GM11168 (cell line): ENCODE results near the gene TNXB.
"Not testable (repeated sequence)": the region's sequence is repeated elsewhere in the genome, so short reads cannot be mapped to it uniquely, and the experiment has no call there.

Experiments
- in situ Hi-C: fragments of 300-500 bp; cut with MboI; formaldehyde crosslinking; loops from one replicate; pipeline ENCODE4 v1.12.0; 2022; ENCODE audit warnings: low sequenced_read_pairs; ENCODE audit not compliant: unreplicated experiment

TNXB gene

DNA sequence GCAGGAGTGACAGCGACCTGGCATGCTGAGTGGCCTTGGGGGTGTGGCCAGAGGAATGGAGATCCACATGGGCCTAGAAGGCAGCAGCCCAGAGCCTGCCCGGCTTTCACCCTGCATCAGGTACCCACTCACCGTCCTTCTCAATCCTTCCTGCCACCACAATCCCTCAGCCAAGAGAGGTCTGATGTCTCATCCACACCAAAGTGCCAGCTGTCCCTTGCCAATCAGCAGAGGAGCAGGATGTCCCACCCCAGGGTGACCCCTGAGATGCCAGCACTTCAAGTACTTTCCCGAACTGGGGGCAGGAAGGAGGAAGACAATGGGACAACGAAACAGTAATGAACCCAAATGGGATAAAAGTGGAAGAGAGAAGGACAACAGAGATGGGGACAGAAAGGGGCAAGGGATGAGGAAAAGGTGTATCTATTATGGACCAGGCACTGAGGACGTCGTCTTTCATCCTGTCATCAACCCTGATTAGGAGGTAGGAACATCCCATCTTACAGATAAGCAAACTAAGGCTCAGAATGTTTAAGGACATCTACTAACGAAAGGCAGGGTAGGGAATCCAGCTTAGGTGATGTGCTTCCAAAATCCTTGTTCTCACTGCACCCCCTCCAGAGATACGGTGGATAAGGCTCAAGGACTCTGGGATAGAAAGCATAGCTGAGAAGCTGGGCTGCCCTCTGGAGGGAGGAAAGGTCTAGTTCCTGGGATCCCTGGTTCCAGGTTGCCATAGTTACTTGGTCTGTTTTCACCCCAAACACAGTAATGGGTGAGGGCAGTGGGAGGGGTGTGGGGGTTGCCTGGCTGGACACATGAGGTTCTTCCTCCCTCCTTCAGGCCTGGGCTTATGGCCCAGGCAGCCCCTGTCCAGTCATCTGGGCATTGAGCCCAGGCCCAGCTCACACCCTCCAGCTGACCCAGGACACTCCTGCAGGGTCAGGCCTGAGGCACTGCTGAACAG, 4.5 kb upstream of the TNXB start:
- in situ Hi-C loops, result no loop called here

DNA sequence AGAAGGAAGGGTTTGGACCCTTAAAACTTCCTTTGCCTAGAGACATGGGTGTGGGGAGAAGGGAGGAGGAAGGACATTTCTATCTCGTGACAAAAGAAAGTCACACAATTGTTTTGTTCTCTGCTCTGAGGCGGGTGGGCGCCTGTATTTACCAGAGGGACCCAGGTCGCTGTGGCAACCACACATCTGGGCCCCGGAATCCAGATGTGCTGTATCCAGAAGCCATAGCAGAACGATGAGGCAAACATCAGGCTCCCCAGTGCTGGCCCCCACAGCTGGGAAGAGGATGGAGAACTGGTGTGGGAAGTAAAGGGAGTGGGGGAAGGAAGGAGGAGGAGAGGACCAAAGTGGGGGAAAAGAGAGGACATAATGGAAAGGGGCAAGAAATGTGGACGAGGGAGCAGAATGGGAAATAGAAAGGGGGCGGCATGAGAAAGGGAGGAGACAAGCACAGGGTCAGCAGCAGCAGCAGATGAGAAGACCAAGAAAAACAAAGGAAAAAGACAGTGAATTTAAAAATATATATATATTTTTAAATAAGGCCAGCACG, 3.4 kb upstream of the TNXB start:
- in situ Hi-C loops, result no loop called here

GRCh38 chr6:32111424-32112066, 2.4 kb upstream of the TNXB start:
- in situ Hi-C loops, result no loop called here

- in situ Hi-C loops, result no loop called here
These were observed 1.5 kb upstream of the TNXB start for GRCh38 chr6:32110632-32111031.

DNA sequence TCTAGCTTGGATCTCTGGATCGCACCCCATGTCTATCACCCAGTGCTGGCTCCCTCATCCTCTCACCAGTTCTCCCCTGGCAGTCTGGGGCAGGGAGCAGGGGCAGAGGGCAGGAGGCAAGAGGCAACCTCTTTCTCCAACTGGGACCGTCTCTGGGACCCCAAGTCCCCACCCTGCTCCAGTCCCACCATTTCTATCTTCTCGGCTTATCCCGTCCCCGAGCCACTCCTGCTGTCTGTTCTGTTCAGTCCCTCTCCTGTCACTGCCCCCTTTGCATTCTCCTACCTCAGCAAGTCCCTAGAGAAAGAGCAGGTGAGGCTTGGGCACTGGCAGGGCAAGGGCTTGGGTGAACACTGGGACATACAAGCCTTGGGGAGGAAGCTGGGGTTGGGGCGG, 625 bp upstream of the TNXB start:
- in situ Hi-C loops, result no loop called here

DNA sequence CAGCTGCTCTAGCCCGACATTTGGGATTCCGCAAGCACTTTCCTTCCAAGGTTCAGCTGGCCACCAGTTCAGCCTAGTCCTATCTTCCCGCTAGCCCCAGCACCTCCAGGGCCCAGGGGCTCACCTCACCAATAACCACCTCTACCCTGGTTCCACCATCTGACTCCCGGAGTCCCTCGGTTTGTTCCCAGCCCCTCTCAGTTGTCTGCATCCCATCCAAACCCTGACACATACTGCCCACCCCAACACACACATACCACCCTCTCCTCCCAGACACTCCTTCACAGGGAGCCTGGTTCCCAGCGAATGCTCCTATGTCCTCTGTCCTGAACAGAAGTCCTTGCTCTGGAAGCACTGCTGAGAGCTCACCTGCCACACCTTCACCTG, 418 bp downstream of the TNXB start:
- in situ Hi-C loops, result no loop called here

DNA sequence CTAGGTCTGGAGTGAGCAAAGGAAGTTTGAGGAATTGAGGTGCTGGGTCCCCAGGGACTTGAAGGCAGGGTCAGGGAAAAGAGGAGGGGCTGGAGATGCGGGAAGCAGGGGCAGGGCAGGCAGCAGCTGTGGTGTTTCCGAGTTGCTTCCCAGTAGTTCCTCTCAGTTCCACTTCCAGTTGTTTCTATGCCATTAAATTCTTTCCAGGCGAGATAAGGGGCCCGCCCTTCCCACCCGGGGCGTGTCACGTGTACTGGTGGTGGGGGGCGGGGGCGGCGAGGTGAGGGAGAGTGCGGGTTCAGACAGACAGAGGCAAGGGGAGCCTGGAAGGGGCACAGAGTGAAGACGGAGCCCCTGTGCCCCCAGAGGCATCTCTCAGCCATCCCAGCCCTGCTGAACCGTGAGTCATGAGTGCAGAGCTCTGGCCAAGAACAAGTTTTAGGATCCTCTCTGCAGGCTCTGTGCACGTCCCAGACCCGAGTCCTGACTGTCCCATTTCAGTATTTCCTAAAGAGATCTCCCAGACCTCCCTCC, 977 bp downstream of the TNXB start:
- in situ Hi-C loops, result no loop called here

- in situ Hi-C loops, result no loop called here
These were observed 1.7 kb downstream of the TNXB start for GRCh38 chr6:32107406-32107805.

- in situ Hi-C loops, result no loop called here
These were observed 3.7 kb downstream of the TNXB start for GRCh38 chr6:32105433-32105832.

DNA sequence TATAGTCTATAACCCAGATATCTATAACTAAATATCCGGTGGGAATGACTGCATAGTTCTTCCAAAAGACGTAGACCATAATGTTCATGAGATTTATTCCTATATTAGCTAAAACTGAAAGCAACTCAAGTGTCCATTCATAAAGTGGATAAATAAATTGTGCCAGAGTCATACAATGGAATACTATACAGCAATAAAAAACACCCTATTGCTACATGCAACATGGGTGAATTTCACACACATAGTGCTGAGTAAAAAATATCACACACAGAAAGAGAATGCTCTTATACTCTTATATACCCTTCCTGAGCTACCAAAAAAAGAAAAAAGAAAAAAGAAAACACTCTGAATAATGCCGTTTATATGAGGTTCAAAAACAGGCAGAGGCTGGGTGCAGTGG, 6.9 kb downstream of the TNXB start:
- in situ Hi-C loops, result no loop called here

DNA sequence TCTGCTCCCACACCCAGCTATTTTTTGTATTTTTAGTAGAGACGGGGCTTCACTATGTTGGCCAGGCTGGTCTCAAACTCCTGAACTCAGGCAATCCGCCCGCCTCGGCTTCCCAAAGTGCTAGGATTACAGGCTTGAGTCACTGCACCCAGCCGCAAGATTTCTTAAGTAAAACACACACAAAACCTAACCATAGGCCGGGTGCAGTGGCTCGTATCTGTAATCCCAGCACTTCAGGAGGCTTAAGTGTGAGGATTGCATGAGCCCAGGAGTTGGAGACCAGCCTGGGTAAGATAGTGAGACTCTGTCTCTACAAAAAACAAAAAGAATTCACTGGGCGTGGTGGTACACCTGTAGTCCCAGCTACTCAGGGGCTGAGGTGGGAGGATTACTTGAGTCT, 8.9 kb downstream of the TNXB start:
- in situ Hi-C loops, result not testable (repeated sequence)

DNA sequence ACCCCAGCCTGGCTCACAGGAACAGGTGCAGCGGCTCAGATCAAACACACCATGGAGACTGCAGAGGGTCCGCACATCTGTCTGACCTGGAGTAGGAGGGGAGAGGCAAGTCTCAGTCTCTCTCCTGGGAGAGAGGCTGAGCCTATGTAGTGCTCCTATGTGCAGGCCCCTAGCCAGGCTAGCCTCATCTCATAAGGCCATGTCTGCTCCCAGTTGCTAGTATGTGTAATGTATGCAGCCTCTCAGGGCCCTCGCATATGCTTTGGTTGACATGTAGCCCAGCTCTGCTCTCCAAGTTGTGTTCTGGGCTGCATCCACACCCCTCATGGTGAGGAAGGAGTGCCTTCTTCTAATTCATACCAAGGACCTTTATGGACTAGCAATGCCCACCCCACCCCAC, 11.8 kb downstream of the TNXB start:
- in situ Hi-C loops, result no loop called here

DNA sequence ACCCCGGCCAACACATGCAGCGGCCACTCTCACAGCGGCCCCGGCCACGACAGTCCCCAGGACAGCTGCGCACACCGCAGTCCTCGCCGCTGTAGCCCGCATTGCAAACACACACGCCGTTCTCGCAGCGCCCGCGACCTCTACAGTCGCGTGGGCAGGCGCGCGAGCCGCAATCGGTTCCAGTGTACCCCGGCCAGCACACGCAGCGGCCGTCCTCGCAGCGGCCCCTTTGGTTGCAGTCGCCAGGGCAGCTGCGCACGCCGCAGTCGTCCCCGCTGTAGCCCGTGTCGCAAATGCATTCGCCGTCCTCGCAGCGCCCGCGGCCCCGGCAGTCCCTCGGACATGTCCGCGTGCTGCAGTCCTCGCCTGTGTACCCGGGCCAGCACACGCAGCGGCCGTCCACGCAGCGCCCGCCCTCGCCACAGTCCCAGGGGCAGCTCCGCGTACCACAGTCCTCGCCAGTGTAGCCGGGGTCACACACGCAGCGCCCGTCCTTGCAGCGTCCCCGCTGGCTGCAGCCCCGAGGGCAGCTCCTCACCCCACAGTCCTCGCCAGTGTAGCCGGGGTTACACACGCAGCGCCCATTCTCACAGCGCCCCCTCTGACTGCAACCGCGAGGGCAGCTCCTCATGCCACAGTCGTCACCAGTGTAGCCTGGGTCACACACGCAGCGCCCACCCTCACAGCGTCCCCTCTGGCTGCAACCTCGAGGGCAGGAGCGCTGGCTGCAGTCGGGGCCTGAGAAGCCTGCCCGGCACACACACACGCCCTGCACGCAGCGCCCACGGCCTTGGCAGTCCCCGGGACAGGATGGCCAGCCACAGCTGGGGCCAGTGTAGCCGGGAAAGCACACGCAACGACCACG, 12.5 kb downstream of the TNXB start:
- in situ Hi-C loops, result no loop called here

GRCh38 chr6:32096087-32096393, 13.1 kb downstream of the TNXB start:
- in situ Hi-C loops, result no loop called here

DNA sequence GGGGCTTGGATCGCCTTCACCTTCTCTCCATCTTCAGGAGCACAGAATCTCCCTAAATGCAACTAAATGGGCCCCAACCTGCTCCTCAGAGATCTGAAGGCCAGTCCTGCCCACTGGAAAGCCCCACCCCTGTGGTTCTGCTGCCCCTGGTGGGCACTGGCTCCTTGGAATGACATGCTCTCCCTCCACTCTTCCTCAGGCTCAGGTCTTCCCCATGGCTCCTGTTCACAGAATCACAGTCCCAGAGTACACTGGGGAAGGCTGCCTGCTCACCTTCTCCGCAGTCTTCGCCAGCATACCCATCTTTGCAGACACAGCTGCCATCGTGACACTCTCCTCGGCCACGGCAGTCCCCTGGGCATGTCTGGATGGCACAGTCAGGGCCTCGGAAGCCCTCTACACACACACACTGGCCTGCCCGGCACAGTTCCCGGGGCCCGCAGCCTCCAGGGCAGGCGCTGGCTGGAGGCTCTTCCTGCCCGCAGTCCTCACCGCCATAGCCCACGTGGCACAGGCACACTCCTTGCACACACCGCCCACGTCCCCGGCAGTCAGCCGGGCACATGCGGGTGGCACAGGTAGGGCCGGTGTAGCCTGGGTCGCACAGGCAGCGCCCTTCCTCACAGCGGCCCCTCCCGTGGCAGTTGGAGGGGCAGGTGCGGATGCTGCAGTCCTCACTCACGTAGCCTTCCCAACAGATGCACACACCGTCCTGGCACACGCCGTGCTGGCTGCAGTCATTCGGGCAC, 13.6 kb downstream of the TNXB start:
- in situ Hi-C loops, result no loop called here

GRCh38 chr6:32092760-32093497, 16.2 kb downstream of the TNXB start:
- in situ Hi-C loops, result no loop called here

DNA sequence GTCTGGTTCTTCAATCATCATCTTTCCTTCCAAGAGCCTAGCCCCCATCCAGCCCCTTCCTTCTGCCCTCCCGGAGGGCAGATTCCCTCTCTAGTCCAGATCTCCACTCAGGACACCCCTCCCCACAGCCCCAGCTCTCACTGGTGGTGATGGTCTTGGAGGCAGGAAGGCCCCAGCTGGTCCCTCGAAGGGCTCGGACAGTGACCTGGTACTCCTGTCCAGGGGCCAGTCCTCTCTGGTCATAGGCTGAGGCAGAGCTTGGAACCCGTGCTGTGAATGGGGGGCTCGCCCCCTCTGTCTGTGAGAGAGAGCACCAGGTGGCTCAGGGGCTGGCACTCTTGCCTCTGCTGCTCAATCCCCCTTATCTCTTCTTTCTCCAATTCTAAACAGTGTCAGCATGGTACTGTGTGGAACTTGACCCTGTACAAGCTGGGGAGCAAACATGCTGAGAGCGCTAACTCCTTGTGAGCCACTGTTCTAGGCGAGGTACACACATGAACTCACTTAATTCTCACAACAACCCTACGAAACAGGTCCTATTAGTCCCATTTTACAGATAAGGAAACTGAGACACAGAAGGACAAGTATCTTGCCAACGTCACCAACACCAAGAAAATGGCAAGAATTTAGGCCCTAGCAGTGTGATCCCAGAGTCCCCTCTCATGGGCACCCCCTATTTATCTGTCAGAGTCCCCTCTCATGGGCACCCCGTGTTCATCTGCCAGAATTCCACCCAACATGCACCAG, 19.9 kb downstream of the TNXB start:
- in situ Hi-C loops, result no loop called here

GRCh38 chr6:32088487-32089049, 20.6 kb downstream of the TNXB start:
- in situ Hi-C loops, result no loop called here
